Activated T-cell treated with anti-CD3 and anti-CD28 coated beads, Interleukin-2, amount 50 U/mL, for 4 hours (primary cell): ENCODE data around the gene KLF8. TPM values are rescaled to one million over a fixed set of nuclear protein-coding genes. Genes with fewer than 3 reads are reported as not detected.

Source experiments
- ATAC-seq, 2 donors: fragments of 200-7000 bp; cut with Tn5 transposase; one replicate each; pipeline ENCODE4 v1.10.0; 2021
- DNase-seq: peaks from one replicate; pipeline ENCODE4 v3.0.0-alpha.2; 2020
- H3K27me3 Mint-ChIP-seq: one replicate; pipeline ENCODE4 v1.8.0; 2021; ENCODE audit warnings: low read depth, mixed read lengths
- H3K36me3 Mint-ChIP-seq: one replicate; pipeline ENCODE4 v1.8.0; 2022; ENCODE audit warnings: mixed read lengths; ENCODE audit not compliant: insufficient read depth
- H3K4me1 Mint-ChIP-seq: one replicate; pipeline ENCODE4 v1.8.0; 2021; ENCODE audit warnings: low read depth, mixed read lengths
- H3K4me3 Mint-ChIP-seq: one replicate; pipeline ENCODE4 v1.8.0; 2021; ENCODE audit warnings: mild to moderate bottlenecking, moderate library complexity, mixed read lengths
- H3K9me3 Mint-ChIP-seq: one replicate; pipeline ENCODE4 v1.8.0; 2021; ENCODE audit warnings: mixed read lengths
- total RNA-seq, 3 donors: library from RNA; stranded (reverse); gene quantifications; one replicate each; pipeline ENCODE4 v1.2.1, GENCODE V29; 2021

KLF8 gene
- total RNA-seq, 3 donors from 2014 or later: 0.48 to 1.7 (median 0.79) TPM

DNA sequence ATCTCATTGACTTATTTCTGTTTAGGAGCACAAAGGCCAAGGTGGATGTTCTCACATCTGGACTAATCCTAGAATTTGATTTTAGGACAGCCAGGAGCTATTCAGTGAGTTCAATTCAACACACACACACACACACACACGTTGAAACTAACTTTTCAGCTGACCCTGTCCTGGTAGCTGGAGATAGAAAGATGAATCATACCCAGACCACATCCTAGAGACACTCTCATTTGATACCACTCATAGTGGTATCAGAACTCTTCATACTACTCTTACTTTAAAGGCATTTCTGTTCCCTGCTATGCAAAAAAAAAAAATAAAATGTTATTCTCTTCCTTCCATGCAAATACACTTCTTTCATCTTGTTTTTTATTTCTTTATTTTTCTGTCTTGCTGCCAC lies 36.7 kb downstream of the KLF8 start:
- no peak overlapping the region for H3K4me3 Mint-ChIP-seq
- H3K27me3 Mint-ChIP-seq: no peaks in the 10 kb centered on the region
- H3K36me3 Mint-ChIP-seq: peaks cover 2% of the 10 kb centered on the region
- DNase-seq (no peak), ATAC-seq (peak in 1 of 2 donors; percentile 38)
- no peaks in the 10 kb centered on the region for H3K9me3 Mint-ChIP-seq
- no peaks in the 10 kb centered on the region for H3K4me1 Mint-ChIP-seq

DNA sequence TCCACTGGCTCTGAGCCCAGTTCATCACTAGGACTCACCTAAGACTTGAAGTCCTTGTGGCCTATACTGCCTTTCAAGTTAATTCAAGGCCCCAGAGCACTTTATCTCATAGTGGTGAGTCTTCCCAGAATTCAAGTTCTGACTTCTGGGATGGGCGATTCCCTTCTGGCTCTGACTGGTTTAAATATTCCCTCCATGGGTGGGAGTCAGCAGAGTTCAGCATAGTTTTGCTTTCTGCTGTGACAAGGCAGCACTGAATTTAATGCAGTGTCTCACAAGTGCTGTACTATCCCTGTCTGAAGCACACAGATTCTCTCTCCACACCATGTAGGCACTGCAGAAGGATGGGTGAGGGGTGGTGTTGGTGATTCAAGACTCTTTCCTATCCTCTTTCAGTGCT lies 46.5 kb downstream of the KLF8 start:
- ATAC-seq (no peak), DNase-seq (no peak)
- Mint-ChIP-seq H3K36me3 (no peaks in the 10 kb centered on the region), H3K4me3 (no peak overlapping the region), H3K9me3 (no peaks in the 10 kb centered on the region), H3K27me3 (no peaks in the 10 kb centered on the region), H3K4me1 (peaks cover 9% of the 10 kb centered on the region)

DNA sequence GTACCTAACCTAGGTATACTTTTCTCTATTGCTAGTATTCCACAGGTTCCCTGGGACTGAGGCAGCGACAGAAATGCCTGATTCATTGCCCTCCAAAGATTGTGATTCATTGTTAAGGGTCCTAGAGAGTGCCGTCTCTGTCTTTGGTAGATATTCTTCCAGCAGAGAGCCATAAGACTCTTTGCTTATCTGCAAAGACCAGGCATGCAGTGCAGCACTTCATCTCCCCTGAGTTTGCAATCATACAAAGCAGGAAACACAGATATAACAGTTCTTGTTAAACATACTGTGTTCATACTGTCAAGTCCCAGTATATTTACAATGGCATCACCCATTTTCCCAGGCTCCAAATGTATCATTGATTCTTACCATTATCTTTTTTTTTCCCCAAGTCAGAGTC lies 47.7 kb downstream of the KLF8 start:
- Mint-ChIP-seq H3K27me3 (no peaks in the 10 kb centered on the region), H3K4me1 (peaks cover 9% of the 10 kb centered on the region), H3K9me3 (no peaks in the 10 kb centered on the region)

DNA sequence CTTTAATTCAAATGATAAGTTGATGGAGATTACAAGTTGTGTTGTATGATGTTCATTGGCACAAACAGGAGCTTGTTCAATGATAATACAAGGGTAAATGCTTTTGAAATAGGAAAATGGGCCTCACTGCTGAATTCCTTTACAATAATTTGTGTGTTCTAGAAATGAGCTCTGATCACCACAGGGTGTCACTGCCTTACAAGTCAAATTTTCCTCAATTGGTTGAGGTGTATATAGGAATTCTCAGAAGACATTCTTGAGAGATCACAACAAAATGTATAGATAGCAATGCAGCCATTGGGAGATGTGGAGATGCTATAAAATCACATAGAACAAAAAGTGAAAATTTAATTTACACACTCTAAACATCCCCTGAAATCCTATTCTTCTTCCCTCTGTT lies 49.6 kb downstream of the KLF8 start:
- no peaks in the 10 kb centered on the region for H3K27me3 Mint-ChIP-seq
- H3K4me3 Mint-ChIP-seq: no peak overlapping the region
- no peak for ATAC-seq
- no peaks in the 10 kb centered on the region for H3K9me3 Mint-ChIP-seq
- no peak for DNase-seq
- H3K4me1 Mint-ChIP-seq: peaks cover 9% of the 10 kb centered on the region
- no peaks in the 10 kb centered on the region for H3K36me3 Mint-ChIP-seq

More for the DNA sequence above, 47.7 kb downstream of the KLF8 start:
- Mint-ChIP-seq H3K4me3 (no peak overlapping the region), H3K36me3 (no peaks in the 10 kb centered on the region)
- DNase-seq (no peak), ATAC-seq (no peak)

DNA sequence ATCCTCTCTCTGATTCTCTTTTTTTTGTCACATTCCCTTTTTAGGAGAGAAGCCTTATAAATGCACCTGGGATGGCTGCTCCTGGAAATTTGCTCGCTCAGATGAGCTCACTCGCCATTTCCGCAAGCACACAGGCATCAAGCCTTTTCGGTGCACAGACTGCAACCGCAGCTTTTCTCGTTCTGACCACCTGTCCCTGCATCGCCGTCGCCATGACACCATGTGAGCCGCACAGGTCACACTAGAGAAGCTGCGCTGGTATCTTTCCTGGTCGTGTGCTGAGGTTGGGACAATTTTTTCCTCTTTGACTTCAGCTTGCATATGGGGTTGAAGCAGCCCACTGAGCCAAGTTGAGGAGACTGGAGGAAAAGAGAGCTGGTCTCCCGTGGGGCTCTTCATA lies 52.1 kb downstream of the KLF8 start:
- no peak for ATAC-seq
- Mint-ChIP-seq H3K9me3 (no peaks in the 10 kb centered on the region), H3K4me1 (peaks cover 9% of the 10 kb centered on the region), H3K4me3 (no peak overlapping the region), H3K27me3 (no peaks in the 10 kb centered on the region), H3K36me3 (no peaks in the 10 kb centered on the region)
- DNase-seq: no peak

DNA sequence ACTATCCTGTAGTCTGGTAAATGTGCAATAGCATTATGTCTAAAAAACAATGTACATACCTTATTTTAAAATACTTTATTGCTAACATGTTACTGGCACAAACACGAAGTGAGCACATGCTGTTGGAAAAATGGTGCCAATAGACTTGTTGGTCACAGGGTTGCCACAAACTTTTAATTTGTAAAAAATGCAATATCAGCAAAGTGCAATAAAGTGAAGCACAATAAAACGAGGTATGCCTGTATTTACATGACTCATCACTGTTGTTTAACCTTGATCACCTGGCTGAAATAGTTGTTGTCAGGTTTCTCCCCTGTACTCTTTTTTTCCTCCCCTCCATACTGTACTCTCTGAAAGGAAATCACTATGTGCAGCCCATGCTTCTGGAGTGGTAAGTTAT lies 56.5 kb downstream of the KLF8 start:
- Mint-ChIP-seq H3K4me3 (no peak overlapping the region), H3K27me3 (no peaks in the 10 kb centered on the region), H3K9me3 (no peaks in the 10 kb centered on the region), H3K4me1 (no peaks in the 10 kb centered on the region), H3K36me3 (no peaks in the 10 kb centered on the region)
- DNase-seq: no peak
- ATAC-seq: no peak

DNA sequence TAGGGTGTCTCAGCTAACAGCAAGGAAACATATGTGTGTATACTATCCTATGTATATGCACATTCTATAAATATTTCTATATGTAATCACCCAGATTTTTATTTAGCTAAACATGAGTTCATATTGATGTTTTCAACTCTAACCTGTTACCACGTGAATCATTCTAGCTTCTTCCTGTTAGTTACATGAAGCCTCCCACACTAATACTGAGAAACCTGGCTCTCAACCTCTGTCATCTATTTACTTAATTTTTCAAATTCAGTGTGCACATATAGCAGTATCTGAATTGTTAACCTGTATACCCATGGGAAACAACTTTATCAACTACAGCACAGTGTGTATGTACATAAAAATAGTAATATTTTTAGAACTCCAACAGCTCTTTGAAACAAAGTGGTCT lies 57.3 kb downstream of the KLF8 start:
- Mint-ChIP-seq H3K27me3 (no peaks in the 10 kb centered on the region), H3K36me3 (no peaks in the 10 kb centered on the region), H3K9me3 (peaks cover 4% of the 10 kb centered on the region), H3K4me1 (no peaks in the 10 kb centered on the region), H3K4me3 (no peak overlapping the region)
- no peak for ATAC-seq
- DNase-seq: no peak

DNA sequence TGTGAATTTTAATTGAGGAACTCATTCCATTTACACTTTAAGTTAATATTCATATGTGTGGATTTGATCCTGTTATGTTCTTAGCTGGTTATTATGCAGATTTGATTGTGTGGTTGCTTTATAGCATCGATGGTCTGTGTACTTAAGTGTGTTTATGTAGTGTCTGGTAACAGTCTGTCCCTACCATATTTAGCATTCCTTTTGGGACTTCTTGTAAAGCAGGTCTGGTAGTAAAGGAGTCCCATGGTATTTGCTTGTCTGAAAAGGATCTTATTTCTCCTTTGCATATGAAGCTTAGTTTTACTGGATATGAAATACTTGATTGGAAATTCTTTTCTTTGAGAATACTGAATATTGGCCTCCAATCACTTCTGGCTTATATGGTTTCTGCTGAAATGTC lies 76.6 kb downstream of the KLF8 start:
- no peaks in the 10 kb centered on the region for H3K27me3 Mint-ChIP-seq
- peaks cover 3% of the 10 kb centered on the region for H3K36me3 Mint-ChIP-seq
- no peaks in the 10 kb centered on the region for H3K4me1 Mint-ChIP-seq
- ATAC-seq (no peak), DNase-seq (no peak)
- H3K9me3 Mint-ChIP-seq: peaks cover 8% of the 10 kb centered on the region
- H3K4me3 Mint-ChIP-seq: no peak overlapping the region

DNA sequence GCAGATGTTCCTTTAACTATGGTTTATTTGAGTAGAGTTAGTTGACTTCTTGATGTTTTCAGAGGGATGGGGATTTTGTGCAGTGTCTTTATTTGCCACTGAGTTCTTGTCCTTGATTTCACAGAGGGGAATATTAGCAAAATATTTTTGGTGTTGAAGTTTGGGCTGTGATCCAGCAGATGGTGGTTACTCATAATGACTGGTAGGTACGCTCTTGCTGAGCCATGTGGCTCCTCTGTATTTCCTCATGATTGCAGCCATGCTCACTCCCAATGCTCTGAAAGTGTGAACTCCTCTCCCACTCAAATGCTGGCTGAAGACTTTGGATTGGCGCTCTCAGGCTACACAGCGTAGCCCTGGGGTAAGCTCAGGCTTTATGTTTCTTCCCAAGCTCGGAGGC lies 77.7 kb downstream of the KLF8 start:
- peaks cover 3% of the 10 kb centered on the region for H3K4me1 Mint-ChIP-seq
- no peaks in the 10 kb centered on the region for H3K27me3 Mint-ChIP-seq
- ATAC-seq (no peak), DNase-seq (no peak)
- peaks cover 3% of the 10 kb centered on the region for H3K36me3 Mint-ChIP-seq
- no peak overlapping the region for H3K4me3 Mint-ChIP-seq
- H3K9me3 Mint-ChIP-seq: peaks cover 8% of the 10 kb centered on the region

DNA sequence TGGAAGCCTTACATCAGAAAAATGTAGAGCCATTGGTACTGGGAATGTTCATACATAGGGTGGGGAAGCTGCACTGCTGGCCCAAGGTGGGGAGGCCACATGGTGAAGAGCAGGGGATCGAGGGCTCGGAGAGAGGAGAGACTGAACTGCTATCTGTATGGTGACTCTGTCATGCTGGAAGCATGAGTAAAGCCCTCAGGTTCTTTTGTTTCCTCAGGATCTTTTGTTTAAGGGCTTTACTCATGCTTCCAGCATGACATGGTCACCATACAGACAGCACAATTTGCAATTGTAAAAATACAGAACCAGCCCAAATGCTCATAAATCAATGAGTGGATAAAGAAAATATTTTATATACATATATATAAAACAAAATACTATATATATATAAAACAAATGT lies 78.4 kb downstream of the KLF8 start:
- DNase-seq: no peak
- ATAC-seq: no peak
- Mint-ChIP-seq H3K27me3 (no peaks in the 10 kb centered on the region), H3K4me1 (peaks cover 3% of the 10 kb centered on the region), H3K9me3 (peaks cover 8% of the 10 kb centered on the region), H3K4me3 (no peak overlapping the region), H3K36me3 (peaks cover 3% of the 10 kb centered on the region)

DNA sequence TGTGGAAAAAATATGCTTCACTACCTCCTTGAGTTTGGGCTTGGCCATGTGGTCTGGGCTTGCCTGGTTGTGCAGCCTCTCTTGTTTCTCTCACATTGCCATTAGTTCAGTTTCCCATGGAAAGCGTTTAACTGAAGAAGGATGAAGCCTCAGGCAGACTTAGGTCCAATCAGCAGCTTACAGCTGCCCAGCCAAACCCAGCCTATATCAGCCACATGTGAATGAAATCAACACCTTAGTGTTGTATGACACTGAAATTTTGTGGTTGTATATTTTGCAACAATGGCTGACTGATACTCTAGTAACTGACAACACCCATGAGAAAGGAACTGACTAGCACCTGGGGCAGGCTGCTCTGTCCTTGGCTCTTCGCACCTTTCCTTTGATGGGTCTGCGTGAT lies 81.2 kb downstream of the KLF8 start:
- Mint-ChIP-seq H3K36me3 (no peaks in the 10 kb centered on the region), H3K4me3 (no peak overlapping the region)
- ATAC-seq: no peak

DNA sequence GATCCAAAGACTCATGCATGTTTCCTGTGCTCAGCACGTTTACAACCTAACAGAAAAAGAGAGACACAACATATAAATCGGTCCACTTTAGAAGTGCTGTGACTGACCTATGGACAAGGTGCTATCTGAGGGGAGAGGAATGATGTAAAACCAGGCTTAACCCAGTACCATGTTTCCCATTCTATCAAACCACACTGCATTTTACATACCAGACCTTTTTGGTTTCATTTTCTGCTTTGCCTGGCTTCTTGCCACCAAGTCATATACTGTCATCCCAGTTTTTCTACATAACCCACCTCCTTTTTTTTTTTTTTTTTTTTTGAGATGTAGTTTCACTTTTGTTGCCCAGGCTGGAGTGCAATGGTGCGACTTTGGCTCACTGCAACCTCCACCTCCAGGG lies 82.2 kb downstream of the KLF8 start:
- Mint-ChIP-seq H3K27me3 (no peaks in the 10 kb centered on the region), H3K36me3 (no peaks in the 10 kb centered on the region), H3K9me3 (no peaks in the 10 kb centered on the region), H3K4me3 (peak overlapping the region; percentile 31), H3K4me1 (peaks cover 3% of the 10 kb centered on the region)
- no peak for ATAC-seq
- DNase-seq: no peak

More for the DNA sequence above, 81.2 kb downstream of the KLF8 start:
- Mint-ChIP-seq H3K9me3 (peaks cover 8% of the 10 kb centered on the region), H3K27me3 (no peaks in the 10 kb centered on the region), H3K4me1 (peaks cover 3% of the 10 kb centered on the region)
- no peak for DNase-seq

DNA sequence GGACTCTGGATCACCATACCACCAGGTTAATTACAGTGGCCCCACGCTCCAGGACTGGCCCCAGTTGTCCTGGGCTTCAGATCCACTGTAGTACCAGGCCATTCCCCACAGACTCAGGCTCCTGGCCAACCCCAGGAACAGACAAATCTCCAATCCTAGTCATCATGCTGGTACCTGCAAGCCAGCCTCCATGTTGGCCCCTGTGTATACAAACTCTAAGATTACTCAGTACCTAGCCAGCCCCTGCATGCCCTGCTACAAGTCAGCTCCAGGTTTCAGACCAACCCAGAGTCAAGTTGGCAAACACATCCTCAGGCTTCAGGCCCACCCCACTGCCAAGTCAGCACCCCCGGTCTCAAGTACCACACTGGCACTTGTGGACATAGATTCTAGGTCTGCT lies 85.9 kb downstream of the KLF8 start:
- H3K9me3 Mint-ChIP-seq: no peaks in the 10 kb centered on the region
- ATAC-seq: no peak

DNA sequence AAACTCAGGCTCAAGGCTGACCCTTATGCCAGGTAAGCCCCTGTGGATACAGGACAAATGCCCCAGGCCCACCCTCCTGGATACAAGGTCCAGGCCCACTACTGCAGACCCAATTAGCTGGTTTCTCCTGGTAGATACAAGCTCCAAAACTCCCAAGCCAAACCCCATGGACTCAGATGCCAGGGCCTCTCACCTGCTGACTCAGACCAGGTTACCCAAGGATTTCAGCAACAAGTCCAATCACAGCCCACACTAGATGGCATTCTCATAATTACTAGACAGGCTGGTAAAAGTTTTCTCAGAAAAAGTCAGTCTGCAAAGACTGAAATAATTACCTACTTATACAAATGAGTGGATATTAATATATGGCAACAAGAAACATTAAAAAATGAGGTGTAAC lies 87.0 kb downstream of the KLF8 start:
- Mint-ChIP-seq H3K9me3 (no peaks in the 10 kb centered on the region), H3K36me3 (no peaks in the 10 kb centered on the region), H3K4me1 (peaks cover 2% of the 10 kb centered on the region), H3K4me3 (no peak overlapping the region), H3K27me3 (no peaks in the 10 kb centered on the region)
- ATAC-seq: no peak
- no peak for DNase-seq

More for the DNA sequence above, 85.9 kb downstream of the KLF8 start:
- no peak for DNase-seq
- H3K27me3 Mint-ChIP-seq: no peaks in the 10 kb centered on the region
- peaks cover 3% of the 10 kb centered on the region for H3K4me1 Mint-ChIP-seq
- H3K36me3 Mint-ChIP-seq: no peaks in the 10 kb centered on the region
- H3K4me3 Mint-ChIP-seq: no peak overlapping the region
